GM12891 (cell line): Measurements from ENCODE around the gene CPEB2.

ENCODE experiments used
- POLR2A ChIP-seq: IDR thresholded peaks from 2 replicates; pipeline ENCODE4 v1.6.1; 2011; ENCODE audit warnings: low read depth, low read length, control low read depth
- POU2F2 ChIP-seq: IDR thresholded peaks from 2 replicates; pipeline ENCODE4 v1.6.1; 2011; ENCODE audit warnings: low read depth, mild to moderate bottlenecking, control low read depth, low read length, moderate library complexity

- TF ChIP-seq POU2F2 (no peak), POLR2A (no peak)
Observed at GRCh38 chr4:15100994-15101695, 98.9 kb downstream of the CPEB2 start.
